Neural cell (in vitro differentiated cells): ENCODE data around the gene ZNF564. TPM values are rescaled to one million over a fixed set of nuclear protein-coding genes. Genes with fewer than 3 reads are reported as not detected.

ENCODE experiments used
- H2AFZ ChIP-seq: fragments of 200-600, 300-800 bp; sonication (generic), shearing (Covaris generic); 2 replicates; pipeline ENCODE4 v1.6.0; 2014; ENCODE audit warnings: low read depth, mild to moderate bottlenecking, antibody characterized with exemption, low read length, moderate library complexity
- H3F3A ChIP-seq: fragments of 200-600 bp; shearing (Covaris generic); 2 replicates; pipeline ENCODE4 v1.6.1; 2016; ENCODE audit warnings: mild to moderate bottlenecking, moderate library complexity, mixed read lengths, antibody characterized with exemption, low read length; ENCODE audit not compliant: insufficient read depth, poor library complexity, severe bottlenecking
- H3K27ac ChIP-seq: fragments of 200-600, 300-800 bp; sonication (generic), shearing (Covaris generic); 2 replicates; pipeline ENCODE4 v1.5.1; 2014; ENCODE audit warnings: mild to moderate bottlenecking, low read length, moderate library complexity
- H3K27me3 ChIP-seq: fragments of 300-800, 200-600 bp; sonication (generic), shearing (Covaris generic); 2 replicates; pipeline ENCODE4 v1.6.0; 2014; ENCODE audit warnings: mild to moderate bottlenecking, low read depth, low read length, moderate library complexity; ENCODE audit not compliant: insufficient read depth
- H3K36me3 ChIP-seq: fragments of 300-800, 200-600 bp; sonication (generic), shearing (Covaris generic); 2 replicates; pipeline ENCODE4 v1.5.1; 2014; ENCODE audit warnings: mild to moderate bottlenecking, antibody characterized with exemption, low read length, moderate library complexity; ENCODE audit not compliant: insufficient read depth
- H3K4me2 ChIP-seq: fragments of 300-800, 200-600 bp; sonication (generic), shearing (Covaris generic); 2 replicates; pipeline ENCODE4 v1.6.0; 2014; ENCODE audit warnings: mild to moderate bottlenecking, low read length
- H3K4me3 ChIP-seq: fragments of 300-800, 200-600 bp; sonication (generic), shearing (Covaris generic); 2 replicates; pipeline ENCODE4 v1.5.1; 2014; ENCODE audit warnings: mild to moderate bottlenecking, low read length, moderate library complexity
- H3K79me2 ChIP-seq: fragments of 200-600 bp; shearing (Covaris generic); replicated peaks from 2 replicates; pipeline ENCODE4 v1.6.0; 2014; ENCODE audit warnings: mild to moderate bottlenecking, low read length, moderate library complexity; ENCODE audit not compliant: insufficient read depth
- H3K9ac ChIP-seq: fragments of 300-800, 200-600 bp; sonication (generic), shearing (Covaris generic); 2 replicates; pipeline ENCODE4 v1.6.1; 2016; ENCODE audit warnings: mild to moderate bottlenecking, low read length, mixed read lengths
- H3K9me2 ChIP-seq: fragments of 200-600 bp; shearing (Covaris generic); 2 replicates; pipeline ENCODE4 v1.6.1; 2016; ENCODE audit warnings: mild to moderate bottlenecking, low read length, mixed read lengths; ENCODE audit not compliant: insufficient read depth
- H3K9me3 ChIP-seq: fragments of 200-600, 300-800 bp; sonication (generic), shearing (Covaris generic); 2 replicates; pipeline ENCODE4 v1.6.1; 2016; ENCODE audit warnings: mild to moderate bottlenecking, mixed run types, low read length, moderate library complexity, mixed read lengths
- H4K20me1 ChIP-seq: fragments of 200-600 bp; shearing (Covaris generic); 2 replicates; pipeline ENCODE4 v1.6.1; 2016; ENCODE audit warnings: mild to moderate bottlenecking, mixed run types; ENCODE audit not compliant: insufficient read depth
- CTCF ChIP-seq: fragments of 450-650 bp; IDR thresholded peaks from 2 replicates; pipeline ENCODE4 v1.5.1; 2014; ENCODE audit warnings: antibody characterized with exemption, mild to moderate bottlenecking, moderate library complexity; ENCODE audit not compliant: poor library complexity, severe bottlenecking
- EP300 ChIP-seq: fragments of 450-650 bp; conservative IDR thresholded peaks from 2 replicates; pipeline ENCODE4 v1.6.1; 2014; ENCODE audit warnings: antibody characterized with exemption, mild to moderate bottlenecking, moderate library complexity; ENCODE audit not compliant: poor library complexity, severe bottlenecking
- EZH2 ChIP-seq: fragments of 200-600, 300-800 bp; shearing (Covaris generic), sonication (generic); IDR thresholded peaks from 2 replicates; pipeline ENCODE4 v1.6.1; 2014; ENCODE audit warnings: antibody characterized with exemption, low read length, borderline replicate concordance, mild to moderate bottlenecking; ENCODE audit not compliant: insufficient read depth, poor library complexity, severe bottlenecking
- MXI1 ChIP-seq: fragments of 450-650 bp; conservative IDR thresholded peaks from 2 replicates; pipeline ENCODE4 v1.6.1; 2014; ENCODE audit warnings: antibody characterized with exemption, mild to moderate bottlenecking; ENCODE audit not compliant: poor library complexity, severe bottlenecking
- POLR2AphosphoS5 ChIP-seq: IDR thresholded peaks from 2 replicates; pipeline ENCODE4 v1.6.1; 2012
- RAD21 ChIP-seq: fragments of 450-650 bp; conservative IDR thresholded peaks from 2 replicates; pipeline ENCODE4 v1.6.1; 2014; ENCODE audit warnings: antibody characterized with exemption, mild to moderate bottlenecking, moderate library complexity
- REST ChIP-seq: IDR thresholded peaks from 2 replicates; pipeline ENCODE4 v1.6.1; 2012; ENCODE audit warnings: borderline replicate concordance
- SMC3 ChIP-seq: fragments of 450-650 bp; conservative IDR thresholded peaks from 2 replicates; pipeline ENCODE4 v1.6.1; 2014; ENCODE audit warnings: antibody characterized with exemption, mild to moderate bottlenecking, moderate library complexity; ENCODE audit not compliant: poor library complexity
- TAF1 ChIP-seq: IDR thresholded peaks from 2 replicates; pipeline ENCODE4 v1.6.1; 2012; ENCODE audit warnings: low read depth
- polyA plus RNA-seq: library from polyadenylated mRNA; depleted of rRNA; stranded (reverse); fragments of >200 nt; gene quantifications from 2 replicates; pipeline ENCODE4 v1.2.3, GENCODE V29; 2014

Gene ZNF564
- polyA plus RNA-seq, 1 donor from 2014 or later: 7.6 TPM

- H3K36me3 ChIP-seq: peaks cover 7% of the 10 kb centered on the region
- no peaks in the 10 kb centered on the region for H4K20me1 ChIP-seq
- H3K79me2 ChIP-seq: no peaks in the 10 kb centered on the region
- no peak overlapping the region for H3K4me3 ChIP-seq
- H3K9me3 ChIP-seq: peaks cover 6% of the 10 kb centered on the region
- no peak overlapping the region for H3K27ac ChIP-seq
- no peak overlapping the region for H3K4me2 ChIP-seq
- no peak overlapping the region for H2AFZ ChIP-seq
- no peaks in the 10 kb centered on the region for H3F3A ChIP-seq
- H3K9me2 ChIP-seq: no peaks in the 10 kb centered on the region
- H3K27me3 ChIP-seq: no peaks in the 10 kb centered on the region
- TF ChIP-seq EZH2: no peak
- TF ChIP-seq SMC3: no peak
- no peak for TF ChIP-seq POLR2AphosphoS5
- TF ChIP-seq EP300: no peak
- no peak for TF ChIP-seq RAD21
- TF ChIP-seq TAF1: no peak
- no peak for TF ChIP-seq CTCF
- no peak for TF ChIP-seq MXI1
- TF ChIP-seq REST: no peak
- no peak overlapping the region for H3K9ac ChIP-seq
Measured at GRCh38 chr19:12581100-12581499, 29.8 kb upstream of the ZNF564 start.

GRCh38 chr19:12580180-12580694, 29.0 kb upstream of the ZNF564 start:
- no peak overlapping the region for H3K27ac ChIP-seq
- H3K36me3 ChIP-seq: peaks cover 13% of the 10 kb centered on the region
- no peak for TF ChIP-seq TAF1
- TF ChIP-seq SMC3: no peak
- TF ChIP-seq POLR2AphosphoS5: no peak
- no peak for TF ChIP-seq MXI1
- TF ChIP-seq EZH2: no peak
- no peak for TF ChIP-seq REST
- TF ChIP-seq EP300: no peak
- no peak for TF ChIP-seq CTCF
- no peak for TF ChIP-seq RAD21
- H3K27me3 ChIP-seq: no peaks in the 10 kb centered on the region
- H3K4me3 ChIP-seq: no peak overlapping the region
- H3F3A ChIP-seq: no peaks in the 10 kb centered on the region
- H3K79me2 ChIP-seq: no peaks in the 10 kb centered on the region
- H3K9ac ChIP-seq: no peak overlapping the region
- H4K20me1 ChIP-seq: no peaks in the 10 kb centered on the region
- no peak overlapping the region for H3K4me2 ChIP-seq
- no peak overlapping the region for H2AFZ ChIP-seq
- no peaks in the 10 kb centered on the region for H3K9me2 ChIP-seq
- H3K9me3 ChIP-seq: peaks cover 6% of the 10 kb centered on the region
